Skeletal muscle cell (primary cell): ENCODE results near the gene USP9X.
"Not testable (repeated sequence)": the region's sequence is repeated elsewhere in the genome, so short reads cannot be mapped to it uniquely, and the experiment has no call there.

Source experiments
- DNase-seq: peaks from one replicate; pipeline ENCODE4 v3.0.0-alpha.2; 2010; ENCODE audit warnings: low read depth
- H3K4me3 ChIP-seq: 2 replicates; pipeline ENCODE4 v1.5.1; 2011; ENCODE audit warnings: low read depth, mild to moderate bottlenecking, control low read depth, low read length, moderate library complexity

Gene USP9X

DNA sequence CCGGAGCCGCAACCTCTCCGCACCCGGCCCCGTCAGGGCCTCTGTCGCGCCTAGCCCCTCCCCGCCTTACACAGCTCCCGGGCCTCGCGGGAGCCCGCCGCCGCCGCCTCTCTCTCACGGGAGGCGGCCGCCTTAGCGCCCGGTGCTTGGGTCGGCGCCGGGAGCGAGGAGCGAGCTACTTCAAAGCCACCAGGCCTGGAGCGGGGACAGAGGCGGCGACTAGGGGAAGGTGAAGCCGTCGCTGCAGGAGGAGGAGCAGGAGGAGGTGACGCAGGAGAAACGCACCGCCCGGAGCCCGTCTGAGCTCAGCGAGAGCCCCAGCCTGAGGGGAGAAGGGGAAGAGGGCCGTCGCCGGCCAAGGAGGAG lies 250 bp downstream of the USP9X start:
- peak overlapping the region; percentile 76 for H3K4me3 ChIP-seq
- DNase-seq: no peak

DNA sequence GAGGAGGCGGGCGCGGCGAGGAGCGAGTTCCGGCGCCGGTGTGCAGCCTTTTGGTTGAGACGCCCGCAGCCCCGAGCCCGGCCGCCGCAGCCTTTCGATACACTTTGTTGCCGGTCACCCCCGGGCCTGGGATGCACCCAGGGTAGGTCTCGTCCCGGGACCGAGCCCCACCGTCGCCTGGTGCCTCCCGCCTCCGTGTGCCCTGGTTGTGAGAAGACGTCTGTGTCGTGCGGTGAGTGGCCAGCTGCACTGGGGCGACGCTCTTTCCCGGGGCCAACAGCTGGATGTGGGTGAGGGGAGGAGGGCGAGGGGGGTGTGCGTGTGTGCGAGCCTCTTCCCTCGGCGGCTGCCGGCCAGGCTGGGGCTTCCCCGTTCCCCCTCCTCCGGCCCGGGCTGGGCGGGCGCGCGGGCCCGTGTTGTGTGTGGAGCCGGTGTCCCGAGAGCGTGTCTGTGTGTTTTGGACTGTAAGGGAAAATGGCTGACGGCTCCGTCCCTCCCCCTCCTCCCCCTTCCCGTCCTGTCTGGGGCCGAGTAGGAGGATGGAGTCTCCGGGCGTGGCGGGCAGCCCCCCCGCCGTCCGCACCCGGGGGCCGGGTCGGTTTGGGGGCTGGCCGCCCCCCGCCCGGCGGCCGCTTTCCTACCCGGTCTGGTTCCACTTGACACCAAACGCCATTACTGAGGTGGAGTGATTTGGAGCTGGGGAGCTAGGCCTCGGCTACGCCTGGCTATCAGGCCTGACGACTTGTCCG lies 807 bp downstream of the USP9X start:
- peak overlapping the region; percentile 76 for H3K4me3 ChIP-seq
- no peak for DNase-seq

DNA sequence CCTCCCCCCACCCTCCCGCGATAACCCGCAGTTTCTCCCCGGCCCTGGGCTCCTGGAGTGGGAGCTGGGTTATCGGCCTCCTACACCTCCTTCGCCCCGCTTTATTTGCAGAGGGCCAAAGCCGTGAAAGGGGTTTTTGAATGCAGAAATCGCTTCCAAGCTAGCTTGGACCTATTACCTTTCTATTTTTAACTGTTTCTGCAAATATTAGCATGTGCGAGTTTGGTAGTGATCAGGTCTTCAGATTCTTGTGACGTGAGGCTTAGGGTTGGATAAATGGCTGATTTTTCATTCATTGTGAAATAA lies 1.3 kb downstream of the USP9X start:
- H3K4me3 ChIP-seq: peak overlapping the region; percentile 76
- no peak for DNase-seq

DNA sequence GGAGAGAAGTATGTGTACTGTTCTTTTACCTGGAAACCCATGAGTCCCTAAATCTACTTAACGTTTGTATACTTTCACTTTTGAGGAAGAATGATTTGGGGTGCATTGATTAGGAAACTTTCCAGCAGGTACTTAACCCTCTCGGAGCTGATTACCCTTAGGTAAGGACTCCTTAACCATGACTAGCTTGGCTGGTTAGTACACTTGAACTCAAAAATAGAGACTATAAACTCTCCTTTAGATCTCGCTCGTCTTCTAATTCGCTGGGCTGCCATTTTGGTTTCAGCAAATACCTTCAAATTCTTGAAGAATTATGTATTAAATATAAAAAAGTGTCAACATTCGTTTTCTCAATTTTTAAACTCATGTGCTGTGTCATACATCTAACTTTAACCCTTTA lies 2.0 kb downstream of the USP9X start:
- DNase-seq: no peak
- H3K4me3 ChIP-seq: peak overlapping the region; percentile 76

DNA sequence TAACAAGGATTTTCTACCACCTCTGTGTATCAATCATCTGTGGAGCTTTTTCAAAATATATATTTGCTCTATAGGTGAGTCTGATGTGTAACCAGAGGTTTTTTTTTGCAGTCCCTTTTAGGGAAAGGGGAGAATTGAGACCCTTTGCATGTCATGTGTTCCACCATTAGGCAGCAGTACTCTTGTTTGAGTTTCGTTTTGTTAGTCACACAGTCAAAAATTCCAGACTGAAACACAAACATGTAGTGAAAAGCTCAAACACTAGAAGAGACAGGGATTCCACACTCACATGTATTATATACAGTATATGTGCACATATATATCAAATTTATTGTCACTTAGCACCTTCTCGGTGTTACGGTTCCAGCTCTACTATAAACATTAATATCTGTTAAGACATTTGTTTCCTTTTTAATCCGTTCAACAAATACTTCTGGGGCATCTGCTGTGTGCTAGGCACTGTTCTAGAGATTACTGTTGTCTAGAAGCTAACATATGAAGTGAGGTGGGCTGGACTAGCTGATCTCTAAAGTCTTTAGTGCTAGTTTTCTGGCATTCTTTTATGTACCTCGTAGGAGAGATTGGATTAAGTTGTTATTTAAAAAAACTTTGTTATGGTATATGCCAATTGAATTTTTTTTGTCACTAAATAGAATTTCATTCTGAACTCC lies 5.5 kb downstream of the USP9X start:
- DNase-seq: no peak
- H3K4me3 ChIP-seq: no peak overlapping the region

DNA sequence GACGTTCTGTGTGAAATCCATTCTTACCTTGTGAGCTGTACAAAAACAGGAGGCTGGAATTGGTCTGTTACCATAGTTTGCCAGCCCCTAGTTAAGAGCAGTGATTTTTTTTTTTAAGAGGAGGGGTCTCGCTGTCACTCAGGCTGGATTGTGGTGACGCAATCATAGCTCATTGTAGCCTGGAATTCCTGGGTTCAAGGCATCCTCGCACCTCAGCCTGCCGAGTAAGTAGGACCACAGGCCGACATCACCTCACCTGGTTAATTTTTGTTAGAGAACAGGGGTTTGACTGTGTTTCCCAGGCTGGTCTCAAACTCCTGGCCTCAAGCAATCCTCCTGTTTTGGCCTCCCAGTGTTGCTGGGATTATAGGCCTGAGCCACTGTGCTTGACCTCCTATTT lies 7.5 kb downstream of the USP9X start:
- DNase-seq: no peak
- no peak overlapping the region for H3K4me3 ChIP-seq

DNA sequence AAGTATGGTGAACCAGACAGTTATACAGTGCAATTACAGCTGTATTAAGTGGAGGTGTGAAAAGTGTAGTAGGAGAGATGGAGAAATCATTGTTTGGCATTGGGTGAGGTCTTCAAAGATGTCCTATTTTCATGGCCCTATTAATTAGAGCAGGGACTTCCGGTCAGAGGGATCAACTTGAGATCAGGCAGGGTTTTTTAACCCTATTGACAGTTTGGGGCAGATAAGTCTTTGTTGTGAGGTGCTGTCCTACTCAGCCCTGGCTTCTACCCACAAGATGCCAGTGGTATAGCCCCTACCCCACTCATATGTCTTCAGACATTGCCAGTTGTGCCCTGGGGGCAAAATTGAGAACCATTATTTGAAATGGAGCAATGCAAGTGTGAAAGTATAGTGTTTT lies 9.9 kb downstream of the USP9X start:
- no peak for DNase-seq
- no peak overlapping the region for H3K4me3 ChIP-seq

DNA sequence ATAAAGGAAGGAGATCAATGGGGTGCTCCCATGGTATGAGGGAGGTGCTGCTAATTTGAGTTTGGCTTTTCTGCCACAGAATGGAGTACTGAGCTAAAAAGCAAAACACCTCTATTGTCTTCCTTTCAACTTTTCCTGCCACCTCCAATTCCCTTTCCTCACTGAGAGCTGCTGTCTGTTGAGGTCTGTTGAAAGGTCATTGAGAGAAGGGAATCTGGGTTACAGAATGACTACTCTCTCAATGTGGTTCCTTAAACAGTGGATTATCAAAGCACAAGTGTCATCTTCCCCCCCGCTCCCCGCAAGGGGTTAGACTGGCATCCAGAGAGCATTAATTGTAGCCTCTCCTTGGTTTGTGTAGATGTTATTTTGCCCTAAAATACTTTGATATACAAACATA lies 10.7 kb downstream of the USP9X start:
- DNase-seq: no peak
- H3K4me3 ChIP-seq: no peak overlapping the region

DNA sequence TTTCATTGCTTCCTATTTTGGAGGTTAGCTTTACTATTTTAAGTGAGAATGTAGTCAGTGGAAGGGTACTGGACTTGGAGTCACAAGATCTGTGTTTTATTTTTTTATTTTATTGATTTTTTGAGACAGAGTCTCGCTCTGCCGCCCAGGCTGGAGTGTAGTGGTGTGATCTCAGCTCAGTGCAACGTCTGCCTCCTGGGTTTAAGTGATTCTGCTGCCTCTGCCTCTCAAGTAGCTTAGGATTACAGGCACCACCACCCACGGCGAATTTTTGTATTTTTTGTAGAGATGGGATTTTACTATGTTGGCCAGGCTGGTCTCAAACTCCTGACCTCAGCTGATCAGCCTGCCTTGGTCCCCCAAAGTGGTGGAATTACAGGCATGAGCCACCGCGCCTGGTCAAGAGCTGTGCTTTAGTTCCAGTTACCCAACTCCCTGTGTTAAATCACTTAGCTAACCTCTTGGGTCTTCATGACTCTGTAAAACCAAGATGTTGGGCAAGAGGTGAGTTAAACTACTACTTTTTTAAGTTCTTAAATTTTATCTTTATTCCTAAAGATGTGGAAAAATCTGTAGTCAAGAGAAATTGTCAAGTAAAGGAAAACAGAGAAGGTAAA lies 11.2 kb downstream of the USP9X start:
- no peak overlapping the region for H3K4me3 ChIP-seq
- no peak for DNase-seq

DNA sequence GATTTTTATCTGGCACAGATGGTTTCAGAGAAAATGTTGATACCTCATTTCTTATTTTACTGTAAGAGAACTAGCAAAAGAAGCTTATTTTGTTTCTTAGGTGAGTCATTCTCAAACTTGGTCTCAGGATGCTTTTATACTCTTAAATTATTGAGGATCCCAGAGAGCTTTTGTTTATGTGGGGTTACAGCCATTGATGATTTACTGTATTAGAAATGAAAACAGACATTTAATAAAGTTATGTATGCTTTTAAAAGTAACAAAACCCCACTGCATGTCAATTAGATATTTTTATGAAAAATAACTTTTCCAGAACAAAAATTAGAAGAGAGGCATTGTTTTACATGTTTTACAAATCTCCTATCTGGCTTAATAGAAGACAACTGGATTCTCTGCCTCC lies 12.1 kb downstream of the USP9X start:
- no peak for DNase-seq

DNA sequence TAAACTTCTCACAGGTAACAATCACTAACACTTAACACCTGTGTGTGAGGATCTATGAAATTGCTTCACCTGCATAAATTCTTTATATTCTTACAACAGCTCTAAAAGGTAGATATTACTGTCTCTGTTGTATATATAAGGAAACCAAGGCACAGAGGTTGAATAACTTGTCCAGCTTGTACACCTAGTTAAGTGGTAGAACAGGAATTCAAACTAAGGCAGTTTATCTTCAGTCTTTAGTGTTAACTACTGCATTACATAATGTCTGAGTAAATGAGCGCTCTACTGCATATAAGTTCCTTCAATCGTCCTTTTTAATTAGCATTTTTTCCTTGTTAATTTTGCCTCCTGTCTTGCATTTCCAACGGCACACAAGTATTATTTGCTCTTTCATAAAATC lies 15.0 kb downstream of the USP9X start:
- DNase-seq: no peak

More for the DNA sequence above, 12.1 kb downstream of the USP9X start:
- no peak overlapping the region for H3K4me3 ChIP-seq

DNA sequence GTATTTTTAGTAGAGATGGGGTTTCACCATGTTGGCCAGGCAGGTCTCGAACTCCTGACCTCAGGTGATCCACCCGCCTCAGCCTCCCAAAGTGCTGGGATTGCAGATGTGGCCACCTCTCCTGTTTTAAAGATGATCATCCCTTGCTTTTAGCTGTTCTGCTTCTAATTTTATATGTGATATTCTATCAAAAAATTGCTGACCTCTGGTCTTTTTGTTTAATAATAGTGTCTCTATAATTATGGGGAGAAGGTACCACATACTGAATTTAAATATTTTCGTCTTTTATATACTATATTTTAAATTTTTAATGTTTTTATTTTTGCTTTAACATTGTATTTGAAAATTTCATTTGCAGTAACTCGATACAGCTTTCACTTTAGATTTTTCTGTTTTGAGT lies 15.6 kb downstream of the USP9X start:
- no peak overlapping the region for H3K4me3 ChIP-seq
- no peak for DNase-seq

More for the DNA sequence above, 15.0 kb downstream of the USP9X start:
- H3K4me3 ChIP-seq: no peak overlapping the region

DNA sequence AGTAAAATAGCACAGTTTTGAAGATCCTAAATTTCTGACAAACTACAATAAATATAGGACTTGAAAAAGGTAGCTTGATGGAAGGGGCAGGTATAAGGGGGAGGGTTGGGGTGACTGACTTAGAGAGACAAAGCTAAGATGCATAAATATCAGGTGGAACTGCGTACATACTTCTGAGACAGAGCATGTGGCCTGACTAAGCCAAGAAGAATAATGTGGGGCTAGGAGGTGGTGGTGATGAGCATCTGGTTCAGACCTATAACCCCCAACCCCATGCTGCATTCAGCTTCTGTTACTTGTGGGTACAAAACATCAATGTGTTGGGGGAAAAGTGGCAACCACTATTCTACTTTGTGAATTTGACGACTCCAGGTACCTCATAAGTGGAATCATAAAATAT lies 19.8 kb downstream of the USP9X start:
- no peak overlapping the region for H3K4me3 ChIP-seq
- no peak for DNase-seq

DNA sequence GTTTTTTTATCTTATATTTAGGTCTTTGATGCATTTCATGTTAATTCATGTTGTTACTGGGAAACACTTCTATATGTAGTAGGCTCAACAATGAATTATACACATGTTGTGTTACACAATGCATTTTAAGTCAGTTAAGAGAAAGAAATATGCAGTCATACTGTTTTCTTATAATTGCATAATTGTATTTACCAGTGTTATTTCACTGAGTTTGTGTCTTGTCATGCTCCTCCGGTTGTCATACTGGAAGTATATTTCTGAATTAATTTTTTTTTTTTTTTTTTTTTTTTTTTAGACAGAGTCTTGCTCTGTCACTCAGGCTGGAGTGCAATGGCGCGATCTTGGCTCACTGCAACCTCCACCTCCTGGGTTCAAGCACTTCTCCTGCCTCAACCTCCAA lies 21.0 kb downstream of the USP9X start:
- H3K4me3 ChIP-seq, DNase-seq: not testable (repeated sequence)

DNA sequence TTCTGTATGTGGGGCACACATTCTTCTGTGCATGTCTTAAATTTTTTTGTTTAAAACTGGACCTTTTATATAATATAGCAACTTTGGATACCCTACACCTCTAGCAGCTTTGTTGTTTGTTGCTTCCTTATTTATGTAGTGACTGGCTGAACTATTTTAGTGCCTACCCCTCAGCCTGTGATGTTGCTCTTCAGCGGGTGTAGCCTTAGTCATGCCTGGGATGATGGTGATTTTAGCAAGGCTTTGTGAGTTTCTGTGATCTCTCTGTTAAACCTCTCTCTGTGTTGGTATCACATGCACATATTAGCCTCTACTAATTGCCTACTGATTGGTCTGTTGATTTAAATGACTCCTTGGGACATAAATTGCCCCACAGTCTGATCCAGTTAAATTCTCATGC lies 22.8 kb downstream of the USP9X start:
- DNase-seq: no peak
- no peak overlapping the region for H3K4me3 ChIP-seq

DNA sequence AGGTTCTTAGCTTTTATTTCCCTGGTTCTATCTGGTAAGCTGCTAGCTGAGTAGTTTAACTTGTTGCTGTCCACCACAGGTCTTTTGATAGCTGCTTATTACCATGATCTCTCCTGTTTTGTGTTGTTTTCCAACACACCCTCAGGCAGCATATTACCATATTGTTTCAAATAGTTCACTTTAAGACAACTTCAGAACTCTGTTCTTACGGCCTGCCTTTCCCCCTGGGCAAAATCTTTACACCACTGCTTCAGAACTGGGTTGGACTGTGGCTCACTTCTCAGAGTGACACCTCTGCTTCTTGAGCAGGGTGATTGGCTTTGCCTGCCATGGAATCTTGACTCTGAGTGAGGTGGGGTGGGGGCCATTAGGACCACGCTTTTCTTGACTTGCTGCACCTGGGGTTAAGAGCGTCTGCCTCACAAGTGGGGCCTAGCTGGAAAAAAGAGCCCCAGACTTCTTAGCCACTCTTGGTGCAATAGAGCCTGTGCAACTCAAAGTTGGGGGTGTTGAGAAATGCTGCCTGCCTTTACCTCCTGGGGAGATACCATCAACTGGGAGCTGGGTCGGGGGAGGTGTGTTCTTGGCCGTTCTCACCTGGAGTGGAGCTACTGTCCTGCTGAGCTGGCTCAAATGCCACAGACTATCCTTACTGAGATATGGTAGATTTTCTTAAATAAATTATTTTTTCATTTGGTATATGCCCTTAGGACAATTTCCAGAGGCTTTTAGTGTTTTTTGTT lies 23.4 kb downstream of the USP9X start:
- H3K4me3 ChIP-seq: no peak overlapping the region
- no peak for DNase-seq

DNA sequence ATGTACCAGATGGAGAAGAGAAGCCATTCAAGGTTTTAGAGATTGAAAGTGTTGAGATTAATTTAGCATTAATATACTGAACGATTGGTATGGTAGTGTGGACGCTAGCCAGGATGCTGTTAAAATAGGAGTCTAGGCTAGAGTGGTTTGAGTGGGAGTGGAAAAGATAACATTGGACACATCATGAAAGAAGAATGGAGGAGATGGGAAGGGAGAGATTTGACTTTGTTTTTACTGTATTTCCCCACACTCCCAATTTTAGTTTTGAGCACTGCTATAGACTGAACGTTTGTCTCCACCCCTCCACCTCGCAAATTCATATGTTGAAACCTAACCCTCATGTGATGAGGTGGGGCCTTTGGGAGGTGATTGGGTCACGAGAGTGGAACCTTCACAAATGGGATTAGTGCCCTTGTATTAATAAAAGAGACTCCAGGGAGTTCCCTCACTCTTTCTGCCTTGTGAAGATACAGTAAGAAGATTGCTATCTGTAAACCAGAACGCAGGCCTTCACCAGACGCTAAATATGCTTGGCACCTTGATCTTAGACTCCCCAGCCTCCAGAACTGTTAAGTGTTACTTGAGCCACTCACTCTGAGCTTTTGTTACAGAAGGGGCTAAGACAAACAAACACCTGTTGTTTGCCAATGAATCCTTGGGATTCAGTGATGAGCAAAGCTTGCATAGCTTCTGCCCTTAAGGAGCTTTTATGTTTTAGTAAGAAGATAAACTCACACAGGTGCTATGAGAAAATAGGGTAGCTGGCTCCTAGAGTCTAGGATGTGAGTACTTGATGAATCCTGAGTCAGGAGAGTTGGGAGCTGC lies 25.8 kb downstream of the USP9X start:
- no peak for DNase-seq
- no peak overlapping the region for H3K4me3 ChIP-seq

DNA sequence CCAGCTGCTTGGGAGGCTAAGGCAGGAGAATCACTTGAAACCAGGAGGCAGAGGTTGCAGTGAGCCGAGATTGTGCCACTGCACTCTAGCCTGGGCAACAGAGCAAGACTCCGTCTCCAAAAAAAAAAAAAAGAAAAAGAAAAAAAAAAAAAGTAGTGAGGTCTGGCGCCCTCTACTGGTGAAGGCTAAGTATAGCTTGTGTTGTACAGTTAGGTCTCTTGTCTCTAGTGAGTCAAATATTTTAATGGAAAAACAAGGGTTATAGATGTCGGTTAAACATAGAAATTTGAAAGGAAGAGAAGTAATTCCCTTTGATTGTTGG lies 29.8 kb downstream of the USP9X start:
- not testable (repeated sequence) for H3K4me3 ChIP-seq, DNase-seq

DNA sequence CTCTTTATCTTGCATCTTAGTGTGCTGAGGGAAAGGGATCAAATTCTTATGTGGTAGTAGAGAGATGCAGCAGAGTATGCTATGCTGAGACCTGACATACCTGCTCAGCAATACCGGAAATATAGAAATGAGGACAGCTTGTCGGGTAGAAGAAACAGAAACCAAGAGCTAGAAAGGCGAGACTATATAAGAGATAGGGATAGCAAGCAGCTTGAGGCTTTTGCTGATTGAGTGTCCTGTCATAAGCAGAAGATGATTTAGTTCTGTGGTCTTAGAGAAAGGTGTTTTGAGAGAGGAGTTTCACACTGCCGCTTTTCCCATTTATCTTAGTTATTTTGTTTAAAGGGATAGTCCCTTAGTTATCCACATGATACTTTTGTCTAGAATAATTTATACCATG lies 31.7 kb downstream of the USP9X start:
- no peak for DNase-seq
- H3K4me3 ChIP-seq: no peak overlapping the region

DNA sequence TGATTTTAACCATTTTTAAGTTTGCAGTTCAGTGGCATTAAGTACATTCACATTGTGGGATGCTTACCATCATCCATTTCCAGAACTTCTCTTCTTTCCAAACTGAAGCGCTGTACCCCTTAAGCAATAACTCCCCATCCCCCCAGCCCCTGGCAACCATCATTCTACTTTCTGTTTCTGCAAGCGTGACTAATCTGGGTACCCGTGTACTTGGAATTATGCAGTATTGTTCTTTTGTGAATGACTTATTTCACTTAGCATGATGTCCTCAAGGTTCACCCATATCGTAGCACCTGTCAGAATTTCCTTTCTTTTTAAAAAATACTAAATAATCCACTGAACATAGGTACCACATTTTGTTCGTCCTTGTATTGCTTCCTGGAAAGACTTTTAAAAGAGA lies 32.9 kb downstream of the USP9X start:
- H3K4me3 ChIP-seq: no peak overlapping the region
- DNase-seq: no peak
